MM.1S (cell line): Measurements from ENCODE around the gene CITED2.
"Not testable (repeated sequence)": the region's sequence is repeated elsewhere in the genome, so short reads cannot be mapped to it uniquely, and the experiment has no call there.

Source experiments
- DNase-seq: peaks from one replicate; pipeline ENCODE4 v3.0.0-alpha.2; 2015
- H2AFZ ChIP-seq: fragments of 300-600 bp; sonication (generic); 2 replicates; pipeline ENCODE4 v1.6.0; 2016; ENCODE audit warnings: antibody characterized with exemption, low read length
- H3F3A ChIP-seq: fragments of 300-600 bp; sonication (generic); 2 replicates; pipeline ENCODE4 v1.6.1; 2016; ENCODE audit warnings: mild to moderate bottlenecking, antibody characterized with exemption, low read length, moderate library complexity, mixed read lengths; ENCODE audit not compliant: insufficient read depth
- H3K27ac ChIP-seq: fragments of 300-600 bp; sonication (generic); 2 replicates; pipeline ENCODE4 v1.5.1; 2016; ENCODE audit warnings: mild to moderate bottlenecking, low read length
- H3K27me3 ChIP-seq: fragments of 300-600 bp; sonication (generic); replicated peaks from 2 replicates; pipeline ENCODE4 v1.6.0; 2016; ENCODE audit warnings: low read length; ENCODE audit not compliant: insufficient read depth
- H3K36me3 ChIP-seq: fragments of 300-600 bp; sonication (generic); replicated peaks from 2 replicates; pipeline ENCODE4 v1.6.1; 2016; ENCODE audit warnings: mild to moderate bottlenecking, low read length, mixed read lengths; ENCODE audit not compliant: insufficient read depth
- H3K4me1 ChIP-seq: fragments of 300-600 bp; sonication (generic); 2 replicates; pipeline ENCODE4 v1.6.1; 2016; ENCODE audit warnings: low read length, mixed read lengths
- H3K4me2 ChIP-seq: fragments of 300-600 bp; sonication (generic); 2 replicates; pipeline ENCODE4 v1.6.0; 2016; ENCODE audit warnings: low read depth, low read length
- H3K4me3 ChIP-seq: fragments of 300-600 bp; sonication (generic); 2 replicates; pipeline ENCODE4 v1.5.1; 2016; ENCODE audit warnings: low read length, mixed read lengths
- H3K79me2 ChIP-seq: fragments of 300-600 bp; sonication (generic); 2 replicates; pipeline ENCODE4 v1.6.1; 2016; ENCODE audit warnings: mixed run types, low read length, mixed read lengths
- H3K9ac ChIP-seq: fragments of 300-600 bp; sonication (generic); 2 replicates; pipeline ENCODE4 v1.6.1; 2016; ENCODE audit warnings: low read length, mixed read lengths
- H3K9me2 ChIP-seq: fragments of 300-600 bp; sonication (generic); replicated peaks from 2 replicates; pipeline ENCODE4 v1.6.1; 2016; ENCODE audit warnings: mild to moderate bottlenecking, low read length, mixed read lengths; ENCODE audit not compliant: insufficient read depth
- H3K9me3 ChIP-seq: fragments of 300-600 bp; sonication (generic); replicated peaks from 2 replicates; pipeline ENCODE4 v1.6.1; 2016; ENCODE audit warnings: mild to moderate bottlenecking, low read length, mixed read lengths; ENCODE audit not compliant: insufficient read depth
- H4K20me1 ChIP-seq: fragments of 300-600 bp; sonication (generic); 2 replicates; pipeline ENCODE4 v1.6.1; 2016; ENCODE audit warnings: mild to moderate bottlenecking, low read length, moderate library complexity, mixed read lengths; ENCODE audit not compliant: insufficient read depth
- EZH2 ChIP-seq: fragments of 300-600 bp; sonication (generic); optimal IDR thresholded peaks from 2 replicates; pipeline ENCODE3; 2017; ENCODE audit warnings: low read depth, mild to moderate bottlenecking, antibody characterized with exemption, low read length, mixed read lengths
- EZH2phosphoT487 ChIP-seq: fragments of 300-600 bp; sonication (generic); IDR thresholded peaks from 2 replicates; pipeline ENCODE4 v1.6.1; 2018; ENCODE audit warnings: antibody characterized with exemption, low read length
- TF ChIP-seq, protein P1 (sequence below): fragments of 300-600 bp; sonication (generic); IDR thresholded peaks from 2 replicates; pipeline ENCODE4 v1.5.1; 2016; ENCODE audit warnings: antibody characterized with exemption, low read length, mixed read lengths

CITED2 gene

DNA sequence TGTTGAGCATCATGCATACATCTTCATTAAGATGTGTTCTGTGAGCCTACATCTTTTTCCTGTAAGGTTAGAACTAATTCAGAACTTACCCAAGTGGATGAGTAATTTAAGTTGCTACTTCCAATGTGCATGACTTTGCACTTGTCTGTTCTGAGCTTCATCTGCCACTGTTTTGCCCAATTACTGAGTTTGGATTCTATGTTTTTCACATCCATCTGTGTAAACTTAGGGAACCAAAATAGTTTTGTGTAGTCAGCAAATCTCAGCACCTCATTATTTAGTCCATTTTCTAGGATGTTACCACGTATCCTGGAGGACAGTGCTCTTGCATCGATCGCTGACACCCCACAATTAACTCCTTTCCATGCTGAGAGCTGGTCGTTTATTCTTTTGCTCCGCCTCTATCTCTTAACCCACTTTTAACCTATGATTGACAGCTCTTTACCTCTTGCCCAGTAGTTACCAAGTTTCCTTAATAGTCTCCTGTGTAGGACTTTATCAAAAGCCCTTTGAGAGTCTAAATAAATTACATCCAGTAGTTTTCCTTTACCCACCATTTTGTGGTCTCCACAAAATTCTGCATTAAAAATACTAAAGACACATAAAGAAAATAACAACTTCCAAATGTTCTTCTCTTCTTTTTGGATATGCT is 44.2 kb upstream of the CITED2 start:
- H3K4me2 ChIP-seq: no peak overlapping the region
- no peak for DNase-seq
- no peak overlapping the region for H2AFZ ChIP-seq
- H4K20me1 ChIP-seq: no peaks in the 10 kb centered on the region
- no peak overlapping the region for H3K27ac ChIP-seq
- H3K9me3 ChIP-seq: no peaks in the 10 kb centered on the region
- H3K9me2 ChIP-seq: no peaks in the 10 kb centered on the region
- H3K4me3 ChIP-seq: no peak overlapping the region
- no peaks in the 10 kb centered on the region for H3K4me1 ChIP-seq
- H3K79me2 ChIP-seq: no peaks in the 10 kb centered on the region
- H3K36me3 ChIP-seq: no peaks in the 10 kb centered on the region
- TF ChIP-seq EZH2 (no peak), EZH2phosphoT487 (no peak)
- TF ChIP-seq, protein P1, sequence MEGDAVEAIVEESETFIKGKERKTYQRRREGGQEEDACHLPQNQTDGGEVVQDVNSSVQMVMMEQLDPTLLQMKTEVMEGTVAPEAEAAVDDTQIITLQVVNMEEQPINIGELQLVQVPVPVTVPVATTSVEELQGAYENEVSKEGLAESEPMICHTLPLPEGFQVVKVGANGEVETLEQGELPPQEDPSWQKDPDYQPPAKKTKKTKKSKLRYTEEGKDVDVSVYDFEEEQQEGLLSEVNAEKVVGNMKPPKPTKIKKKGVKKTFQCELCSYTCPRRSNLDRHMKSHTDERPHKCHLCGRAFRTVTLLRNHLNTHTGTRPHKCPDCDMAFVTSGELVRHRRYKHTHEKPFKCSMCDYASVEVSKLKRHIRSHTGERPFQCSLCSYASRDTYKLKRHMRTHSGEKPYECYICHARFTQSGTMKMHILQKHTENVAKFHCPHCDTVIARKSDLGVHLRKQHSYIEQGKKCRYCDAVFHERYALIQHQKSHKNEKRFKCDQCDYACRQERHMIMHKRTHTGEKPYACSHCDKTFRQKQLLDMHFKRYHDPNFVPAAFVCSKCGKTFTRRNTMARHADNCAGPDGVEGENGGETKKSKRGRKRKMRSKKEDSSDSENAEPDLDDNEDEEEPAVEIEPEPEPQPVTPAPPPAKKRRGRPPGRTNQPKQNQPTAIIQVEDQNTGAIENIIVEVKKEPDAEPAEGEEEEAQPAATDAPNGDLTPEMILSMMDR: no peak
- no peaks in the 10 kb centered on the region for H3F3A ChIP-seq
- H3K27me3 ChIP-seq: no peaks in the 10 kb centered on the region
- no peak overlapping the region for H3K9ac ChIP-seq

DNA sequence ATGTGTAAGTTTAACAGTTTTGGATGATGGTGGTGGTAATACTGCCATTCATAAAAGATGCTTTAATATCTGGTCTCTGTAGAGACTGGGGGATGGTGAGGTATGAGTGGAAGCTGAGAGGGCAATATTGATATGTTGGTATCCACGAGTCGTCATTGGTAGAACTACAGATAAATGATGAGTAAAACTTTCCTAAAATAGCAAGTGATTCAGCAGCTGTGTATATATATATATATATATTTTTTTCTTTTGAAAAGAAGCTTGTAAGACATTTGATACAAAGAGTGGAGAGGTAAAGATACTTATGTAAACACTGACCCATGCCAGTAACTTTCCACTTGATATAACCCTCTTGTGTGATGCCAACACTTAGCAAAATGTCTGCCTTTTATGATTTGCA is 41.7 kb upstream of the CITED2 start:
- Histone ChIP-seq H3K4me3 (no peak overlapping the region), H3K9me2 (no peaks in the 10 kb centered on the region), H4K20me1 (no peaks in the 10 kb centered on the region), H3K27ac (no peak overlapping the region), H2AFZ (no peak overlapping the region), H3K36me3 (no peaks in the 10 kb centered on the region), H3K79me2 (no peaks in the 10 kb centered on the region), H3K27me3 (no peaks in the 10 kb centered on the region), H3F3A (no peaks in the 10 kb centered on the region), H3K9me3 (no peaks in the 10 kb centered on the region), H3K4me1 (no peaks in the 10 kb centered on the region), H3K9ac (no peak overlapping the region), H3K4me2 (no peak overlapping the region)
- TF ChIP-seq EZH2phosphoT487: no peak
- TF ChIP-seq EZH2: no peak
- TF ChIP-seq, protein P1: no peak
- DNase-seq: no peak

DNA sequence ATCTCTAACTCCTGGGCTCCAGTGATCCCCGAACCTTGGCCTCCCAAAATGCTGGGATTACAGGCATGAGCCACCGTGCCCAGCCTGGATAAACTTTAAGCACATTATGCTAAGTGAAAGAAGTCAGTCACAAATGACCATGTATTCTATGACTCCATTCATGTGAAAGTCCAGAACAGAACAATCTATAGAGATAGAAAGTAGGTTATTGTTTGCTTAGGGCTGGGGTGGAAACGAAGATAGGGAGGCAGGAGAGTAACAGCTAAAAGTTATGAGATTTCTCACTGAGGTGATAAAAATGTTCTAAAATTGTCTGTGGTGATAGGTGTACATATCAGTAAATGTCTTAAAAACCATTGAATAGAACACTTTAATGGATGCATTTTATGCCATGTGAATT is 40.9 kb upstream of the CITED2 start:
- no peak overlapping the region for H3K4me2 ChIP-seq
- no peaks in the 10 kb centered on the region for H3K36me3 ChIP-seq
- H3K27ac ChIP-seq: no peak overlapping the region
- no peak for TF ChIP-seq EZH2
- TF ChIP-seq, protein P1: no peak
- no peak for TF ChIP-seq EZH2phosphoT487
- no peaks in the 10 kb centered on the region for H3K27me3 ChIP-seq
- H3K79me2 ChIP-seq: no peaks in the 10 kb centered on the region
- no peak for DNase-seq
- H3K9me3 ChIP-seq: no peaks in the 10 kb centered on the region
- no peak overlapping the region for H3K4me3 ChIP-seq
- no peaks in the 10 kb centered on the region for H3F3A ChIP-seq
- no peak overlapping the region for H3K9ac ChIP-seq
- H3K4me1 ChIP-seq: no peaks in the 10 kb centered on the region
- H4K20me1 ChIP-seq: no peaks in the 10 kb centered on the region
- no peak overlapping the region for H2AFZ ChIP-seq
- no peaks in the 10 kb centered on the region for H3K9me2 ChIP-seq

DNA sequence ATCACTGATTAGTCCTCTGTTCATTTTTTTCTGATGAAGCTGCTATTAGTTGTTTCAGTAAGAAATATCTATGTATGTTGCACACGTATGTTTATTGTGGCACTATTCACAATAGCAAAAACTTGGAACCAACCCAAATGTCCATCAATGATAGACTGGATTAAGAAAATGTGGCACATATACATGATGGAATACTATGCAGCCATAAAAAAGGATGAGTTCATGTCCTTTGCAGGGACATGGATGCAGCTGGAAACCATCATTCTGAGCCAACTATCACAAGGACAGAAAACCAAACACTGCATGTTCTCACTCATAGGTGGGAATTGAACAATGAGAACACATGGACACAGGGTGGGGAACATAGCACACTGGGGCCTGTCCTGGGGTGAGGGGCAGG is 37.7 kb upstream of the CITED2 start:
- not testable (repeated sequence) for H3K36me3 ChIP-seq, H3K9ac ChIP-seq, H3K27me3 ChIP-seq, H3K9me2 ChIP-seq, H2AFZ ChIP-seq, H3K9me3 ChIP-seq, H4K20me1 ChIP-seq, DNase-seq, H3F3A ChIP-seq, H3K27ac ChIP-seq, H3K4me1 ChIP-seq, H3K4me2 ChIP-seq, H3K4me3 ChIP-seq, H3K79me2 ChIP-seq
